ENCODE measurements around the gene LRP1B.

DNA sequence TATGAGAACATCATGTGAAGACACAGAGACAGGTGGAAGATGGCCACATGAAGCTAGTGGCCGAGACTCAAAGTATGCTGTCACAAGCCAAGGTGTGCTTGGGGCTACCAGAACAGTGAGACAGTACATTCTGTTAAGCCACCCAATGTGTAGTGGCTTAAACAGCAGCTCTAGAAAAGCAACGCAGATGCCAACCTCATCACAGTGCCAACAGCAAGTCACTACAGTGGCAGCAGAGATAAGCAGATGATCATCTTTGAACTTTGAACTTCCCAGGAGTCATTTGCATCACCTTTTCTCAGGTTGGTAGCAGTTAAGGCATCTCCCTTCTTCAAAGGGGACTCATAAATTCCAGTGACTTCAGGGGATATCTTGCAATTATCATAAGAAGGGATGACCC lies 394.4 kb downstream of the LRP1B start:
- TF ChIP-seq TEAD4 (IDR thresholded peaks at IDR 0.05), result no peak
- TF ChIP-seq EP300 (IDR thresholded peaks at IDR 0.05; ENCODE audit: borderline replicate concordance), result no peak
- no peak for TF ChIP-seq CEBPB (IDR thresholded peaks at IDR 0.05)
- TF ChIP-seq, protein P1, sequence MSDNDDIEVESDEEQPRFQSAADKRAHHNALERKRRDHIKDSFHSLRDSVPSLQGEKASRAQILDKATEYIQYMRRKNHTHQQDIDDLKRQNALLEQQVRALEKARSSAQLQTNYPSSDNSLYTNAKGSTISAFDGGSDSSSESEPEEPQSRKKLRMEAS (IDR thresholded peaks at IDR 0.05), result no peak
- no peak for TF ChIP-seq EGR1 (IDR thresholded peaks at IDR 0.05)
- TF ChIP-seq TAF1 (IDR thresholded peaks at IDR 0.05; ENCODE audit: low read depth), result no peak
- TF ChIP-seq ZBTB7A (IDR thresholded peaks at IDR 0.05; ENCODE audit: low read depth), result no peak
- no peak for TF ChIP-seq CREB1 (IDR thresholded peaks at IDR 0.05; ENCODE audit: low read depth)
- TF ChIP-seq, protein P2, sequence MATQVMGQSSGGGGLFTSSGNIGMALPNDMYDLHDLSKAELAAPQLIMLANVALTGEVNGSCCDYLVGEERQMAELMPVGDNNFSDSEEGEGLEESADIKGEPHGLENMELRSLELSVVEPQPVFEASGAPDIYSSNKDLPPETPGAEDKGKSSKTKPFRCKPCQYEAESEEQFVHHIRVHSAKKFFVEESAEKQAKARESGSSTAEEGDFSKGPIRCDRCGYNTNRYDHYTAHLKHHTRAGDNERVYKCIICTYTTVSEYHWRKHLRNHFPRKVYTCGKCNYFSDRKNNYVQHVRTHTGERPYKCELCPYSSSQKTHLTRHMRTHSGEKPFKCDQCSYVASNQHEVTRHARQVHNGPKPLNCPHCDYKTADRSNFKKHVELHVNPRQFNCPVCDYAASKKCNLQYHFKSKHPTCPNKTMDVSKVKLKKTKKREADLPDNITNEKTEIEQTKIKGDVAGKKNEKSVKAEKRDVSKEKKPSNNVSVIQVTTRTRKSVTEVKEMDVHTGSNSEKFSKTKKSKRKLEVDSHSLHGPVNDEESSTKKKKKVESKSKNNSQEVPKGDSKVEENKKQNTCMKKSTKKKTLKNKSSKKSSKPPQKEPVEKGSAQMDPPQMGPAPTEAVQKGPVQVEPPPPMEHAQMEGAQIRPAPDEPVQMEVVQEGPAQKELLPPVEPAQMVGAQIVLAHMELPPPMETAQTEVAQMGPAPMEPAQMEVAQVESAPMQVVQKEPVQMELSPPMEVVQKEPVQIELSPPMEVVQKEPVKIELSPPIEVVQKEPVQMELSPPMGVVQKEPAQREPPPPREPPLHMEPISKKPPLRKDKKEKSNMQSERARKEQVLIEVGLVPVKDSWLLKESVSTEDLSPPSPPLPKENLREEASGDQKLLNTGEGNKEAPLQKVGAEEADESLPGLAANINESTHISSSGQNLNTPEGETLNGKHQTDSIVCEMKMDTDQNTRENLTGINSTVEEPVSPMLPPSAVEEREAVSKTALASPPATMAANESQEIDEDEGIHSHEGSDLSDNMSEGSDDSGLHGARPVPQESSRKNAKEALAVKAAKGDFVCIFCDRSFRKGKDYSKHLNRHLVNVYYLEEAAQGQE (IDR thresholded peaks at IDR 0.05; ENCODE audit: low read depth), result no peak
- TF ChIP-seq FOXM1 (IDR thresholded peaks at IDR 0.05; ENCODE audit: borderline replicate concordance, low read depth), result no peak
- no peak for TF ChIP-seq RAD21 (IDR thresholded peaks at IDR 0.05; ENCODE audit: low read depth)
- TF ChIP-seq, protein P3, sequence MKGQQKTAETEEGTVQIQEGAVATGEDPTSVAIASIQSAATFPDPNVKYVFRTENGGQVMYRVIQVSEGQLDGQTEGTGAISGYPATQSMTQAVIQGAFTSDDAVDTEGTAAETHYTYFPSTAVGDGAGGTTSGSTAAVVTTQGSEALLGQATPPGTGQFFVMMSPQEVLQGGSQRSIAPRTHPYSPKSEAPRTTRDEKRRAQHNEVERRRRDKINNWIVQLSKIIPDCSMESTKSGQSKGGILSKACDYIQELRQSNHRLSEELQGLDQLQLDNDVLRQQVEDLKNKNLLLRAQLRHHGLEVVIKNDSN (IDR thresholded peaks at IDR 0.05), result no peak
- no peak for TF ChIP-seq TCF12 (IDR thresholded peaks at IDR 0.05; ENCODE audit: low read depth)

Measured in Ishikawa (cell line).